Transverse colon (tissue), 4 donors: ENCODE data around the gene TRNT1. TPM values are rescaled to one million over a fixed set of nuclear protein-coding genes. Genes with fewer than 3 reads are reported as not detected.
A peak's percentile ranks its signal among the peaks of the same experiment; 100 is the strongest.

Experiments used
- DNase-seq: peaks from one replicate; pipeline ENCODE4 v3.0.0-alpha.2; 2019
- H3K27ac ChIP-seq, 4 donors: fragments of 200-600 bp; sonication (generic); 2 replicates each; pipeline ENCODE4 v1.5.1; 2016 to 2018; ENCODE audit warnings: inconsistent platforms in 4 of 4
- H3K27me3 ChIP-seq: fragments of 200-600 bp; sonication (generic); 2 replicates; pipeline ENCODE4 v1.5.1; 2017; ENCODE audit warnings: inconsistent platforms
- H3K36me3 ChIP-seq, 4 donors: fragments of 200-600 bp; sonication (generic); 2 replicates each; pipeline ENCODE4 v1.5.1; 2017 to 2019; ENCODE audit warnings: inconsistent platforms in 4 of 4
- H3K4me1 ChIP-seq, 4 donors: fragments of 200-600 bp; sonication (generic); 2 replicates each; pipeline ENCODE4 v1.5.1; 2017 to 2020; ENCODE audit warnings: inconsistent platforms in 4 of 4
- H3K4me3 ChIP-seq, 4 donors: fragments of 200-600 bp; sonication (generic); 1 replicate in 1 of 4; 2 replicates in 3 of 4; pipeline versions ENCODE4 v1.5.1 to v1.6.1; 2017 to 2019; ENCODE audit warnings: inconsistent platforms in 4 of 4
- H3K9me3 ChIP-seq, 2 donors: fragments of 200-600 bp; sonication (generic); 2 replicates each; pipeline ENCODE4 v1.5.1; 2017 to 2019; ENCODE audit warnings: inconsistent platforms in 2 of 2
- CTCF ChIP-seq, 5 experiments: fragments of 200-600 bp in 3 of 5; fragments of 450-650 bp in 2 of 5; sonication (generic) in 3 of 5; IDR thresholded peaks; 1 replicate in 2 of 5; 2 replicates in 3 of 5; pipeline ENCODE4 v1.5.1; 2016 to 2017; ENCODE audit warnings: antibody characterized with exemption in 5 of 5, inconsistent platforms in 3 of 5, mild to moderate bottlenecking in 2 of 5, moderate library complexity in 1 of 5
- EP300 ChIP-seq: sonication (generic); formaldehyde crosslinking; IDR thresholded peaks from one replicate; pipeline ENCODE4 v1.6.1; 2017; ENCODE audit warnings: antibody characterized with exemption, low read depth
- POLR2A ChIP-seq: fragments of 450-650 bp; IDR thresholded peaks from one replicate; pipeline ENCODE4 v1.6.1; 2016; ENCODE audit warnings: antibody characterized with exemption, mild to moderate bottlenecking, moderate library complexity
- POLR2AphosphoS5 ChIP-seq, 3 donors: sonication (generic); formaldehyde crosslinking; IDR thresholded peaks; one replicate each; pipeline ENCODE4 v1.6.1; 2016; ENCODE audit warnings: antibody characterized with exemption in 3 of 3
- WGBS, 2 donors: methylation state at CpG; one replicate each; pipeline ENCODE4 v1.1.5; 2018; ENCODE audit warnings: low coverage in 1 of 2; 5-methylcytosine and 5-hydroxymethylcytosine counted together
- in situ Hi-C, 4 donors: fragments of 200-750 bp; cut with MboI; loops; one replicate each; pipeline versions ENCODE4 v1.15.0 to v1.15.1; 2017; ENCODE audit warnings: low sequenced_read_pairs in 3 of 4, low pct_ligation_motif_present in 1 of 4, low pct_unique_long_range_greater_than_20kb in 1 of 4
- intact Hi-C: fragments of 100-400 bp; cut with DNase I; formaldehyde crosslinking; loops from one replicate; pipeline ENCODE4 v1.15.1; 2023; ENCODE audit warnings: low total_unique reads
- total RNA-seq, 4 donors: library from RNA; depleted of rRNA; stranded (reverse); fragments of >200 nt; gene quantifications; one replicate each; pipeline ENCODE4 v1.1.0, GENCODE V29; 2016

Gene TRNT1
- total RNA-seq, 4 donors from 2014 or later, result 16.1 to 75.6 (median 23.9) TPM

- no peaks in the 10 kb centered on the region for H3K4me1 ChIP-seq
- WGBS, 2 donors, result 74 to 75% methylated on average over 4 of the region's 4 CpGs
- no peak for DNase-seq
- no peak overlapping the region for H3K27ac ChIP-seq
- no peaks in the 10 kb centered on the region for H3K36me3 ChIP-seq
- H3K4me3 ChIP-seq, result no peak overlapping the region
- in situ Hi-C loops (no loop called here), intact Hi-C loops (no loop called here)
- TF ChIP-seq EP300, result no peak
- TF ChIP-seq POLR2A, result no peak
- TF ChIP-seq CTCF (IDR thresholded peaks at IDR 0.05), result no peak
- no peak for TF ChIP-seq POLR2AphosphoS5 (IDR thresholded peaks at IDR 0.05)
- H3K27me3 ChIP-seq, result no peaks in the 10 kb centered on the region
- H3K9me3 ChIP-seq, result no peaks in the 10 kb centered on the region
Measured at GRCh38 chr3:3089017-3089416, 37.7 kb upstream of the TRNT1 start.

DNA sequence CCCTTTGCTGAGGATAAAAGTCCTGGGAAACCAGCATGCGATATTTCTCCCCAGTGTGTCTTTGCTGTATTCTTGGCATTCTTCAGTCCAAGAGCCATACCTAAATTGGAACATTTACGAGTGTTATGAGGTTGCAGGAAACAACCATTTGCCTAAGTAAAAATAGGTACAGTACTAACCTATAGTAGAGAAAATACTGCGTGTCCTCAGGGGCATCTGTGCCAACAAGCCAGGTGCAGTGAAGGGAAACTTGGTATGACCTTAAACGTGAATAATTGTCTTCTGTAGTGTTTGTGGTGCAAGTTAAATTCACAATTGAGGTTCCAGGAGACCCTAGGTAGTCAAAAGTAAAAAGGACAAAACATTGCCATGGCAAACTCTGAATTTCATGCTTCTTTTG, 28.8 kb upstream of the TRNT1 start:
- 43 to 56% methylated on average over 4 of the region's 4 CpGs for WGBS, 2 donors
- no peaks in the 10 kb centered on the region for H3K9me3 ChIP-seq
- TF ChIP-seq EP300 (no peak), CTCF (IDR thresholded peaks at IDR 0.05) (no peak), POLR2AphosphoS5 (IDR thresholded peaks at IDR 0.05) (no peak), POLR2A (no peak)
- DNase-seq, result peak; percentile 21
- peak overlapping the region in 1 of 4 donors; percentile 48 for H3K27ac ChIP-seq
- no peak overlapping the region for H3K4me3 ChIP-seq
- intact Hi-C loops, result no loop called here
- no peaks in the 10 kb centered on the region for H3K4me1 ChIP-seq
- H3K36me3 ChIP-seq, result no peaks in the 10 kb centered on the region
- in situ Hi-C loops, result no loop called here
- H3K27me3 ChIP-seq, result no peaks in the 10 kb centered on the region

GRCh38 chr3:3101660-3102458, 24.9 kb upstream of the TRNT1 start:
- in situ Hi-C loops (no loop called here), intact Hi-C loops (no loop called here)

GRCh38 chr3:3102751-3103150, 24.0 kb upstream of the TRNT1 start:
- DNase-seq, result no peak
- H3K36me3 ChIP-seq, result no peaks in the 10 kb centered on the region
- WGBS, 2 donors, result 77 to 79% methylated on average over 2 to 6 of the region's 6 CpGs
- H3K9me3 ChIP-seq, result no peaks in the 10 kb centered on the region
- H3K27me3 ChIP-seq, result peaks cover 3% of the 10 kb centered on the region
- no peaks in the 10 kb centered on the region for H3K4me1 ChIP-seq
- H3K4me3 ChIP-seq, result no peak overlapping the region
- TF ChIP-seq POLR2A, result no peak
- no peak for TF ChIP-seq POLR2AphosphoS5 (IDR thresholded peaks at IDR 0.05)
- no peak overlapping the region for H3K27ac ChIP-seq
- intact Hi-C loops, result no loop called here
- in situ Hi-C loops, result no loop called here

More at GRCh38 chr3:3101660-3102458, 24.9 kb upstream of the TRNT1 start:
- H3K27ac ChIP-seq, result no peak overlapping the region
- no peak overlapping the region for H3K4me3 ChIP-seq
- TF ChIP-seq CTCF (IDR thresholded peaks at IDR 0.05) (no peak), POLR2AphosphoS5 (IDR thresholded peaks at IDR 0.05) (no peak), EP300 (no peak), POLR2A (no peak)
- no peaks in the 10 kb centered on the region for H3K4me1 ChIP-seq
- 67 to 80% methylated on average over 5 to 6 of the region's 6 CpGs for WGBS, 2 donors
- H3K27me3 ChIP-seq, result peaks cover 3% of the 10 kb centered on the region
- H3K36me3 ChIP-seq, result no peaks in the 10 kb centered on the region
- H3K9me3 ChIP-seq, result no peaks in the 10 kb centered on the region
- DNase-seq, result no peak
